Thyroid gland (tissue), 4 donors: ENCODE measurements around the gene TNFAIP8.

Source experiments
- CTCF ChIP-seq, 6 experiments: fragments of 200-600 bp in 3 of 6; fragments of 450-650 bp in 3 of 6; sonication (generic) in 3 of 6; IDR thresholded peaks; one replicate each; pipeline ENCODE4 v1.5.1; 2016 to 2019; ENCODE audit warnings: antibody characterized with exemption in 6 of 6, mild to moderate bottlenecking in 2 of 6, inconsistent platforms in 1 of 6, moderate library complexity in 1 of 6
- POLR2A ChIP-seq, 2 donors: fragments of 450-650 bp; IDR thresholded peaks; one replicate each; pipeline ENCODE4 v1.6.1; 2017; ENCODE audit warnings: antibody characterized with exemption in 2 of 2, mild to moderate bottlenecking in 2 of 2, moderate library complexity in 1 of 2

DNA sequence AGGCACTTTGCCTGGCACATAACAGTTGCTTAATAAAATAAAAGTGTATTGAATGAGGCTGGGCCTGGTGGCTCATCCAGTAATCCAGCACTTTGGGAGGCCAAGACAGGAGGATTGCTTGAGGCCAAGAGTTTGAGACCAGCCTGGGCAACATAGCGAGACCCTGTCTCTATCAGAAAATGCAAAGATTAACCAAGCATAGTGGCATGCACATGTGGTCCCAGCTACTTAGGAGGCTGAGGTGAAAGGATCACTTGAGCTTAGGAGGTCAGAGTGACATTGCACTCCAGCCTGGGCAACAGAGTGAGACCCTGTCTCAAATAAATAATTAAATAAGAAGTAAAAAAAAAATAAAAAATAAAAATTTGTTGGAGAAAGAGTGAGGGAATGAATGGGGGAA, 21.2 kb downstream of the TNFAIP8 start:
- TF ChIP-seq CTCF (IDR thresholded peaks at IDR 0.05) (no peak), POLR2A (IDR thresholded peaks at IDR 0.05) (no peak)
